Measurements from ENCODE around the gene TNS1.

DNA sequence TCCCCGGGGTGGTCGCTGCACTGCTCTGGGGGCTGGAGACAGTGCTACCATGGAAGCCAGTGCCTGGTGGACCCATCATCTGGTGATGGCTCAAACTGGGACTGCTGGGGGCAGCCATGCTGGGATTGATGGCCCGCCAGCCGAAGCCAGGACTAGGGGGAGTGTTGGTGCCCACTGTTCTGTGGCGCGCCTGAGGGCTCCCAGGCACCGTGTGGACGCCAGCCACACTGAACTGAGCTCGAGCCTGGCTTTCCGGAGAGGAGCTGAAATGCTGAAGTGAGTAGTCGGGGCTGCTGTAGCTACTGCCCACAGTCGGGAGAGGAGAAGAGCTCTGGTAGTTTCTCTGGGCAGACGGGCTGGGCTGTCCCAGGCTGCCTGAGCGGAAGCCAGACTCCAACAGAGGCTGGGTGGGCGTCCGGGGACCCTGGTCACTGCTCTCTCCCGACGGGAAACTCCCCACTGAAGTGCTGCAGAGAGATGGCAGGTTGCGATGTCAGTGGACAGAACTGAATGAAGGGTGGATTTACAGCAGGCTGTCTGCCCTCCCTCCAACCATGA, 184.4 kb downstream of the TNS1 start:
- no peak for TF ChIP-seq CTCF (IDR thresholded peaks at IDR 0.05 in 2 of 3, conservative IDR thresholded peaks at IDR 0.05 in 1 of 3; ENCODE audit: borderline replicate concordance in 1 of 3, insufficient read depth in 1 of 3, low read depth in 2 of 3, low read length in 2 of 3)
- TF ChIP-seq JUND (IDR thresholded peaks at IDR 0.05) = no peak
- TF ChIP-seq ELF1 (IDR thresholded peaks at IDR 0.05; ENCODE audit: borderline replicate concordance, low read depth) = no peak
- no peak for TF ChIP-seq SIN3A (IDR thresholded peaks at IDR 0.05; ENCODE audit: low read depth)
- no peak for TF ChIP-seq YY1 (IDR thresholded peaks at IDR 0.05; ENCODE audit: extremely low read depth, insufficient replicate concordance, low read depth, low read length)
- TF ChIP-seq, protein P1, sequence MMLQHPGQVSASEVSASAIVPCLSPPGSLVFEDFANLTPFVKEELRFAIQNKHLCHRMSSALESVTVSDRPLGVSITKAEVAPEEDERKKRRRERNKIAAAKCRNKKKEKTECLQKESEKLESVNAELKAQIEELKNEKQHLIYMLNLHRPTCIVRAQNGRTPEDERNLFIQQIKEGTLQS (IDR thresholded peaks at IDR 0.05) = no peak
- TF ChIP-seq EGR1 (IDR thresholded peaks at IDR 0.05; ENCODE audit: low read depth) = no peak
- TF ChIP-seq POLR2AphosphoS5 (IDR thresholded peaks at IDR 0.05; ENCODE audit: low read depth, low read length) = no peak
- TF ChIP-seq SRF (IDR thresholded peaks at IDR 0.05; ENCODE audit: low read depth) = no peak
- no peak for TF ChIP-seq MAX (IDR thresholded peaks at IDR 0.05)
- TF ChIP-seq RAD21 (IDR thresholded peaks at IDR 0.05; ENCODE audit: low read depth) = no peak
- no peak for TF ChIP-seq FOSL1 (IDR thresholded peaks at IDR 0.05; ENCODE audit: low read depth)
- no peak for TF ChIP-seq EZH2 (IDR thresholded peaks at IDR 0.05)

Measured in HCT116 (cell line).